HG02798 (cell line): Measurements from ENCODE around the gene PALD1.

ENCODE experiments used
- ATAC-seq: cut with Tn5 transposase; IDR thresholded peaks from one replicate; pipeline ENCODE4 v1.9.1; 2021; ENCODE audit warnings: mild to moderate bottlenecking; ENCODE audit not compliant: unreplicated experiment, poor library complexity

Gene PALD1

GRCh38 chr10:70457759-70458305 lies 20.7 kb upstream of the PALD1 start:
- ATAC-seq: no peak

- ATAC-seq: no peak
Measured at GRCh38 chr10:70458329-70459060, 20.1 kb upstream of the PALD1 start.

GRCh38 chr10:70459061-70459773 lies 19.4 kb upstream of the PALD1 start:
- ATAC-seq: no peak

GRCh38 chr10:70459774-70460490 lies 18.6 kb upstream of the PALD1 start:
- no peak for ATAC-seq

GRCh38 chr10:70461397-70462348 lies 16.9 kb upstream of the PALD1 start:
- no peak for ATAC-seq

GRCh38 chr10:70462349-70462984 lies 16.1 kb upstream of the PALD1 start:
- ATAC-seq: no peak

- no peak for ATAC-seq
Measured at GRCh38 chr10:70465278-70465677, 13.3 kb upstream of the PALD1 start.

GRCh38 chr10:70465832-70466231 lies 12.7 kb upstream of the PALD1 start:
- no peak for ATAC-seq

- ATAC-seq: no peak
Measured at GRCh38 chr10:70466951-70467350, 11.6 kb upstream of the PALD1 start.

GRCh38 chr10:70472799-70473454 lies 5.6 kb upstream of the PALD1 start:
- ATAC-seq: no peak

GRCh38 chr10:70474780-70475179 lies 3.8 kb upstream of the PALD1 start:
- ATAC-seq: no peak

GRCh38 chr10:70475661-70476060 lies 2.9 kb upstream of the PALD1 start:
- ATAC-seq: no peak

GRCh38 chr10:70476249-70477035 lies 2.1 kb upstream of the PALD1 start:
- ATAC-seq: no peak

GRCh38 chr10:70477661-70478162 lies 855 bp upstream of the PALD1 start:
- ATAC-seq: no peak

- ATAC-seq: no peak
Measured at GRCh38 chr10:70479165-70479581, 606 bp downstream of the PALD1 start.

GRCh38 chr10:70479626-70480238 lies 1.2 kb downstream of the PALD1 start:
- ATAC-seq: no peak

- ATAC-seq: no peak
Measured at GRCh38 chr10:70480239-70480861, 1.8 kb downstream of the PALD1 start.
